GM12878 (cell line): ENCODE data around the gene PDX1. TPM values are rescaled to one million over a fixed set of nuclear protein-coding genes. Genes with fewer than 3 reads are reported as not detected.

ENCODE experiments used
- ATAC-seq: fragments of 200-7000 bp; cut with Tn5 transposase; 3 replicates; pipeline ENCODE4 v1.9.1; 2020; ENCODE audit warnings: mild to moderate bottlenecking, moderate library complexity
- BruUV-seq: library from RNA; stranded (reverse); fragments of 400-500 nt; replicated peaks from 2 replicates; lab custom pipeline; 2021; lab: Mats Ljungman, UMichigan
- CTCF ChIA-PET: fragments of 300-600 bp; sonication (Branson Sonifier 250); formaldehyde crosslinking; extraction: SDS; loops from one replicate; lab custom pipeline; 2021; ENCODE audit warnings: inconsistent platforms; lab: Yijun Ruan, JAX
- POLR2A ChIA-PET: fragments of 350-600 bp; formaldehyde crosslinking; extraction: SDS; loops from one replicate; lab custom pipeline; 2021; ENCODE audit warnings: inconsistent platforms; lab: Charles Lee
- RAD21 ChIA-PET: fragments of 300-600 bp; sonication (Branson Sonifier 250); formaldehyde crosslinking; loops from one replicate; lab custom pipeline; 2023; ENCODE audit warnings: antibody characterized with exemption; ENCODE audit not compliant: unreplicated experiment; lab: Charles Lee
- SMC1A ChIA-PET: fragments of 300-600 bp; sonication (Branson Sonifier 250); formaldehyde crosslinking; loops from one replicate; lab custom pipeline; 2023; ENCODE audit not compliant: unreplicated experiment, uncharacterized antibody; lab: Charles Lee
- DNase-seq: peaks from one replicate; pipeline ENCODE4 v3.0.0-alpha.2; 2011; ENCODE audit warnings: low read depth, low spot score
- FAIRE-seq: peaks from 3 replicates; lab custom pipeline; 2011; peaks lifted over from hg19 to GRCh38; lab: Jason Lieb, UNC
- H2AFZ ChIP-seq: 2 replicates; pipeline ENCODE4 v1.6.0; 2011; ENCODE audit warnings: low read depth, low read length, control low read depth; ENCODE audit not compliant: control insufficient read depth
- H3K27ac ChIP-seq: 2 replicates; pipeline ENCODE4 v1.5.1; 2011; ENCODE audit warnings: control low read depth; ENCODE audit not compliant: control insufficient read depth, insufficient read depth
- H3K27me3 ChIP-seq, 2 experiments: replicated peaks in 1 of 2; 2 replicates each; pipeline versions ENCODE4 v1.6.0 to v1.6.1; 2011; ENCODE audit warnings: low read length in 1 of 2; ENCODE audit not compliant: control insufficient read depth in 2 of 2, insufficient read depth in 2 of 2
- H3K36me3 ChIP-seq, 2 experiments: 2 replicates each; pipeline ENCODE4 v1.5.1; 2011; ENCODE audit warnings: low read length in 1 of 2; ENCODE audit not compliant: control insufficient read depth in 2 of 2, insufficient read depth in 2 of 2
- H3K4me1 ChIP-seq: 2 replicates; pipeline ENCODE4 v1.6.1; 2011; ENCODE audit warnings: mild to moderate bottlenecking, low read length, moderate library complexity, mixed read lengths; ENCODE audit not compliant: control insufficient read depth, insufficient read depth
- H3K4me2 ChIP-seq: 2 replicates; pipeline ENCODE4 v1.6.0; 2011; ENCODE audit warnings: control low read depth; ENCODE audit not compliant: control insufficient read depth, insufficient read depth
- H3K4me3 ChIP-seq: fragments of 200-600 bp; sonication (generic); 2 replicates; pipeline ENCODE4 v1.5.1; 2016
- H3K79me2 ChIP-seq: 2 replicates; pipeline ENCODE4 v1.6.0; 2011; ENCODE audit warnings: low read length; ENCODE audit not compliant: control insufficient read depth, insufficient read depth
- H3K9ac ChIP-seq: 2 replicates; pipeline ENCODE4 v1.8.0; 2011; ENCODE audit warnings: low read length, control low read depth, mixed read lengths; ENCODE audit not compliant: control insufficient read depth, insufficient read depth
- H3K9me3 ChIP-seq: replicated peaks from 3 replicates; pipeline ENCODE4 v1.5.1; 2011; ENCODE audit warnings: mild to moderate bottlenecking, low read length; ENCODE audit not compliant: control insufficient read depth, insufficient read depth
- H4K20me1 ChIP-seq: 2 replicates; pipeline ENCODE4 v1.6.0; 2011; ENCODE audit not compliant: control insufficient read depth, insufficient read depth
- FOXK2 ChIP-seq: fragments of 450-650 bp; IDR thresholded peaks from 2 replicates; pipeline ENCODE4 v1.6.1; 2017; ENCODE audit warnings: mild to moderate bottlenecking, moderate library complexity
- GATAD2B ChIP-seq: fragments of 450-650 bp; conservative IDR thresholded peaks from 2 replicates; pipeline ENCODE4 v1.6.1; 2017; ENCODE audit warnings: low read depth, mild to moderate bottlenecking, moderate library complexity
- HCFC1 ChIP-seq: fragments of 150-350 bp; IDR thresholded peaks from 2 replicates; pipeline ENCODE4 v1.6.1; 2014; ENCODE audit warnings: low read length
- HSF1 ChIP-seq: fragments of 150-350 bp; IDR thresholded peaks from 2 replicates; pipeline ENCODE4 v1.6.1; 2014; ENCODE audit warnings: mild to moderate bottlenecking, low read depth, low read length
- MTA2 ChIP-seq: fragments of 450-650 bp; IDR thresholded peaks from 2 replicates; pipeline ENCODE4 v1.6.1; 2016; ENCODE audit warnings: low read depth, mild to moderate bottlenecking, moderate library complexity
- SMAD1 ChIP-seq: fragments of 450-650 bp; IDR thresholded peaks from 2 replicates; pipeline ENCODE4 v1.6.1; 2018; ENCODE audit warnings: mild to moderate bottlenecking, low read depth; ENCODE audit not compliant: partially characterized antibody
- SMC3 ChIP-seq: IDR thresholded peaks from 2 replicates; pipeline ENCODE4 v1.6.1; 2011; ENCODE audit warnings: low read length, improper control_type of control experiment, borderline replicate concordance
- SREBF2 ChIP-seq: IDR thresholded peaks from 2 replicates; pipeline ENCODE4 v1.6.1; 2012; ENCODE audit warnings: mild to moderate bottlenecking, low read length
- SUPT20H ChIP-seq: IDR thresholded peaks from 2 replicates; pipeline ENCODE4 v1.6.1; 2011; ENCODE audit warnings: low read depth, mild to moderate bottlenecking, low read length, moderate library complexity, borderline replicate concordance; ENCODE audit not compliant: control insufficient read depth
- WRNIP1 ChIP-seq: IDR thresholded peaks from 2 replicates; pipeline ENCODE4 v1.6.1; 2011; ENCODE audit warnings: low read depth, low read length, improper control_type of control experiment, borderline replicate concordance
- ZBTB11 ChIP-seq: fragments of 450-650 bp; formaldehyde crosslinking; IDR thresholded peaks from 2 replicates; pipeline ENCODE4 v1.5.0; 2022; ENCODE audit warnings: mild to moderate bottlenecking, missing genetic modification characterization
- ZBTB33 ChIP-seq: fragments of 450-650 bp; IDR thresholded peaks from 2 replicates; pipeline ENCODE4 v1.6.1; 2017; ENCODE audit warnings: mild to moderate bottlenecking
- ZNF274 ChIP-seq: IDR thresholded peaks from one replicate; pipeline ENCODE4 v1.8.0; 2011; ENCODE audit not compliant: insufficient read length, insufficient read depth
- WGBS: methylation state at CpG from one replicate; pipeline ENCODE4 v1.1.6; 2016; ENCODE audit warnings: low lambda C conversion rate; ENCODE audit not compliant: insufficient replicate concordance, insufficient coverage; ENCODE audit errors: missing lambda C conversion rate; 5-methylcytosine and 5-hydroxymethylcytosine counted together
- in situ Hi-C: fragments of 300-500 bp; cut with MboI; formaldehyde crosslinking; loops from 9 replicates; pipeline ENCODE4 v1.14.3; 2018; ENCODE audit warnings: mixed read lengths
- intact Hi-C: fragments of 100-400 bp; cut with micrococcal nuclease; formaldehyde crosslinking; loops from one replicate; pipeline ENCODE4 v1.14.2; 2022; ENCODE audit not compliant: unreplicated experiment
- polyA plus RNA-seq, 11 experiments: library from polyadenylated mRNA; depleted of rRNA in 4 of 11; unstranded in 6 of 11; stranded (reverse) in 5 of 11; fragments of >200 nt; fragmentation: Nextera tagmentation in 4 of 11; fragmentation: Illumina TruSeq in 1 of 11; extraction: Ambion mirVana in 4 of 11; extraction: Trizol in 1 of 11; gene quantifications; 1 replicate in 1 of 11; 2 replicates in 10 of 11; pipeline versions ENCODE4 v1.2.1 to v1.2.3, GENCODE V29; 2011 to 2016; ENCODE audit warnings: inconsistent platforms in 2 of 11, missing spikeins in 2 of 11, low read depth in 1 of 11
- total RNA-seq, 4 experiments: library from RNA; depleted of rRNA in 3 of 4; stranded (reverse); fragments of >200 nt in 3 of 4; fragmentation: Illumina TruSeq in 1 of 4; extraction: Trizol in 1 of 4; gene quantifications; 2 replicates each; pipeline versions ENCODE4 v1.2.1 to v1.2.3, GENCODE V29; 2013 to 2021

Gene PDX1
- total and polyA plus RNA-seq, 10 of the 15 experiments (the other 5 are each of a cell fraction or from before 2014, with no cell fraction given), result 0.02 to 0.03 TPM; not detected in 8

GRCh38 chr13:27904719-27905118 is 15.1 kb upstream of the PDX1 start:
- Histone ChIP-seq H3K36me3 (no peaks in the 10 kb centered on the region), H4K20me1 (no peaks in the 10 kb centered on the region), H3K4me3 (no peak overlapping the region), H3K79me2 (no peaks in the 10 kb centered on the region), H3K4me1 (no peaks in the 10 kb centered on the region), H2AFZ (no peak overlapping the region), H3K27ac (no peak overlapping the region), H3K9ac (no peak overlapping the region), H3K9me3 (no peaks in the 10 kb centered on the region), H3K27me3 (peaks cover 0 to 2% of the 10 kb centered on the region in 2 experiments; a peak in 2 of 4 replicates), H3K4me2 (no peak overlapping the region)
- FAIRE-seq (no peak), ATAC-seq (no peak), DNase-seq (no peak)
- ChIA-PET RAD21 (no interaction called here), POLR2A (no interaction called here), CTCF (interaction anchor here (0.9 to 1.0 kb wide), 2 partner anchors 43 to 78 kb away, joined by 3 to 4 read pairs; no protein-coding TSS in a partner anchor), SMC1A (interaction anchor here (1.1 kb wide), 1 partner anchor 74 kb away, joined by 3 read pairs; no protein-coding TSS in a partner anchor)
- in situ Hi-C loops, result no loop called here
- no peak for TF ChIP-seq ZNF274
- no peak for TF ChIP-seq FOXK2
- no peak for TF ChIP-seq GATAD2B
- TF ChIP-seq HCFC1, result no peak
- TF ChIP-seq SMC3, result no peak
- no peak for TF ChIP-seq SREBF2
- TF ChIP-seq ZBTB33, result no peak
- TF ChIP-seq HSF1, result no peak
- TF ChIP-seq MTA2, result no peak
- TF ChIP-seq ZBTB11 (CRISPR knock-in tag), result no peak
- TF ChIP-seq SUPT20H, result no peak
- TF ChIP-seq WRNIP1, result no peak
- no peak for TF ChIP-seq SMAD1
- intact Hi-C loops, result no loop called here
- no TSS peak for BruUV-seq
- WGBS, result 25% methylated on average over 3 of the region's 3 CpGs
